Activated CD8-positive, alpha-beta T cell treated with anti-CD3 and anti-CD28 coated beads, Interleukin-2, amount 10 ng/mL, durations not matched to agents 7 days and 5 days (primary cell): ENCODE measurements around the gene KDM6B. TPM values are rescaled to one million over a fixed set of nuclear protein-coding genes. Genes with fewer than 3 reads are reported as not detected.

Source experiments
- ATAC-seq: fragments of 150-1000 bp; cut with Tn5 transposase; one replicate; pipeline ENCODE4 v1.10.0; 2021; ENCODE audit warnings: moderate library complexity
- CTCF ChIA-PET: fragments of 350-600 bp; sonication (Branson Sonifier 250); formaldehyde crosslinking; loops from one replicate; lab custom pipeline; 2021; ENCODE audit warnings: antibody characterized with exemption; lab: Charles Lee
- POLR2A ChIA-PET: fragments of 350-600 bp; sonication (Branson Sonifier 250); formaldehyde crosslinking; loops from one replicate; lab custom pipeline; 2021; ENCODE audit warnings: antibody characterized with exemption; lab: Charles Lee
- DNase-seq: peaks from one replicate; pipeline ENCODE4 v3.0.0-alpha.2; 2020
- H3K27ac Mint-ChIP-seq: one replicate; pipeline ENCODE4 v1.8.0; 2021; ENCODE audit warnings: mild to moderate bottlenecking, mixed read lengths
- H3K27me3 Mint-ChIP-seq: one replicate; pipeline ENCODE4 v1.8.0; 2021; ENCODE audit warnings: low read depth, mixed read lengths
- H3K36me3 Mint-ChIP-seq: one replicate; pipeline ENCODE4 v1.8.0; 2021; ENCODE audit warnings: low read depth, mixed read lengths
- H3K4me1 Mint-ChIP-seq: one replicate; pipeline ENCODE4 v1.8.0; 2021; ENCODE audit warnings: low read depth, mixed read lengths
- H3K4me3 Mint-ChIP-seq: one replicate; pipeline ENCODE4 v1.8.0; 2021; ENCODE audit warnings: mild to moderate bottlenecking, mixed read lengths
- H3K9me3 Mint-ChIP-seq: one replicate; pipeline ENCODE4 v1.8.0; 2022; ENCODE audit warnings: mixed read lengths; ENCODE audit not compliant: insufficient read depth
- total RNA-seq, 2 experiments: library from RNA; stranded (reverse); gene quantifications; one replicate each; pipeline ENCODE4 v1.2.3, GENCODE V29; 2021

KDM6B gene
- total RNA-seq, 2 experiments from 2014 or later, result 12.4 to 12.6 TPM

- DNase-seq (peak; percentile 83), ATAC-seq (peak; percentile 43)
- H3K4me1 Mint-ChIP-seq, result peaks cover 51% of the 10 kb centered on the region
- no peaks in the 10 kb centered on the region for H3K36me3 Mint-ChIP-seq
- H3K27ac Mint-ChIP-seq, result peak overlapping the region; percentile 99
- POLR2A ChIA-PET, result interaction anchor here (0.9 to 1.8 kb wide), 6 partner anchors 7 to 331 kb away, joined by 3 to 7 read pairs (median 4); partner anchors contain the start of gene NAA38
- no peaks in the 10 kb centered on the region for H3K9me3 Mint-ChIP-seq
- CTCF ChIA-PET, result interaction anchor here (1.0 to 5.3 kb wide), 2 partner anchors 8 to 9 kb away, joined by 4 to 50 read pairs; partner anchors contain the start of gene KDM6B
- H3K4me3 Mint-ChIP-seq, result peak overlapping the region; percentile 97
- no peaks in the 10 kb centered on the region for H3K27me3 Mint-ChIP-seq
These were observed 8.6 kb downstream of the KDM6B start for GRCh38 chr17:7842380-7843256.

- Mint-ChIP-seq H3K4me3 (peak overlapping the region; percentile 97), H3K36me3 (no peaks in the 10 kb centered on the region), H3K4me1 (peaks cover 49% of the 10 kb centered on the region), H3K27me3 (no peaks in the 10 kb centered on the region), H3K27ac (peak overlapping the region; percentile 99), H3K9me3 (no peaks in the 10 kb centered on the region)
- ATAC-seq (peak; percentile 1), DNase-seq (peak; percentile 58)
- ChIA-PET POLR2A (interaction anchor here (0.9 to 1.8 kb wide), 4 partner anchors 8 to 330 kb away, joined by 3 to 7 read pairs (median 4); no protein-coding TSS in a partner anchor), CTCF (interaction anchor here (5.3 kb wide), 1 partner anchor 9 kb away, joined by 50 read pairs; the partner anchor contains the start of gene KDM6B)
These were observed 9.2 kb downstream of the KDM6B start for GRCh38 chr17:7843257-7843535.

GRCh38 chr17:7843536-7844291 is 9.7 kb downstream of the KDM6B start:
- Mint-ChIP-seq H3K27ac (peak overlapping the region; percentile 99), H3K4me3 (peak overlapping the region; percentile 97), H3K4me1 (peaks cover 46% of the 10 kb centered on the region), H3K27me3 (no peaks in the 10 kb centered on the region), H3K36me3 (no peaks in the 10 kb centered on the region), H3K9me3 (no peaks in the 10 kb centered on the region)
- DNase-seq, result peak; percentile 87
- ChIA-PET CTCF (interaction anchor here (5.3 kb wide), 1 partner anchor 9 kb away, joined by 50 read pairs; the partner anchor contains the start of gene KDM6B), POLR2A (interaction anchor here (0.9 to 1.8 kb wide), 3 partner anchors 9 to 330 kb away, joined by 3 to 7 read pairs (median 4); no protein-coding TSS in a partner anchor)
- ATAC-seq, result peak; percentile 25

- Mint-ChIP-seq H3K4me3 (peak overlapping the region; percentile 97), H3K27ac (peak overlapping the region; percentile 99), H3K4me1 (peaks cover 38% of the 10 kb centered on the region), H3K27me3 (no peaks in the 10 kb centered on the region), H3K36me3 (peaks cover 1% of the 10 kb centered on the region), H3K9me3 (no peaks in the 10 kb centered on the region)
- CTCF ChIA-PET, result interaction anchor here (0.5 to 5.3 kb wide), 11 partner anchors 10 to 212 kb away, joined by 3 to 50 read pairs (median 7); partner anchors contain the start of genes CNTROB, CYB5D1, KDM6B and NAA38
- peak; percentile 91 for DNase-seq
- POLR2A ChIA-PET, result interaction anchor here (0.6 to 2.4 kb wide), 9 partner anchors 9 to 329 kb away, joined by 3 to 11 read pairs (median 3); partner anchors contain the start of genes NAA38 and RNF227
- peak; percentile 64 for ATAC-seq
These were observed 10.5 kb downstream of the KDM6B start for GRCh38 chr17:7844292-7845154.

- DNase-seq (no peak), ATAC-seq (no peak)
- Mint-ChIP-seq H3K36me3 (peaks cover 5% of the 10 kb centered on the region), H3K9me3 (no peaks in the 10 kb centered on the region), H3K4me1 (peaks cover 33% of the 10 kb centered on the region), H3K4me3 (peak overlapping the region; percentile 97), H3K27ac (peak overlapping the region; percentile 99), H3K27me3 (no peaks in the 10 kb centered on the region)
- ChIA-PET POLR2A (interaction anchor here (0.5 to 2.4 kb wide), 9 partner anchors 10 to 275 kb away, joined by 3 to 11 read pairs (median 3); partner anchors contain the start of genes NAA38 and RNF227), CTCF (interaction anchor here (1.0 to 5.3 kb wide), 10 partner anchors 10 to 144 kb away, joined by 3 to 50 read pairs (median 7); partner anchors contain the start of genes CNTROB, CYB5D1, KDM6B and NAA38)
These were observed 11.5 kb downstream of the KDM6B start for GRCh38 chr17:7845359-7846062.

GRCh38 chr17:7846063-7846735 is 12.2 kb downstream of the KDM6B start:
- no peak overlapping the region for H3K4me3 Mint-ChIP-seq
- DNase-seq (no peak), ATAC-seq (no peak)
- no peaks in the 10 kb centered on the region for H3K27me3 Mint-ChIP-seq
- peak overlapping the region; percentile 39 for H3K27ac Mint-ChIP-seq
- no peaks in the 10 kb centered on the region for H3K9me3 Mint-ChIP-seq
- ChIA-PET POLR2A (interaction anchor here (0.5 to 2.4 kb wide), 2 partner anchors 10 to 11 kb away, joined by 3 to 11 read pairs; partner anchors contain the start of gene NAA38), CTCF (interaction anchor here (1.6 to 5.3 kb wide), 3 partner anchors 12 to 21 kb away, joined by 7 to 50 read pairs (median 14); partner anchors contain the start of gene KDM6B)
- peaks cover 33% of the 10 kb centered on the region for H3K4me1 Mint-ChIP-seq
- H3K36me3 Mint-ChIP-seq, result peaks cover 5% of the 10 kb centered on the region

GRCh38 chr17:7846765-7847661 is 13.0 kb downstream of the KDM6B start:
- H3K4me3 Mint-ChIP-seq, result no peak overlapping the region
- ATAC-seq (no peak), DNase-seq (no peak)
- peaks cover 38% of the 10 kb centered on the region for H3K4me1 Mint-ChIP-seq
- H3K9me3 Mint-ChIP-seq, result no peaks in the 10 kb centered on the region
- H3K36me3 Mint-ChIP-seq, result peaks cover 6% of the 10 kb centered on the region
- ChIA-PET POLR2A (interaction anchor here (0.8 kb wide), 1 partner anchor 10 kb away, joined by 5 read pairs; no protein-coding TSS in a partner anchor), CTCF (interaction anchor here (5.3 kb wide), 1 partner anchor 13 kb away, joined by 50 read pairs; the partner anchor contains the start of gene KDM6B)
- H3K27ac Mint-ChIP-seq, result no peak overlapping the region
- no peaks in the 10 kb centered on the region for H3K27me3 Mint-ChIP-seq

- POLR2A ChIA-PET, result interaction anchor here (0.8 kb wide), 1 partner anchor 11 kb away, joined by 5 read pairs; no protein-coding TSS in a partner anchor
- Mint-ChIP-seq H3K4me1 (peaks cover 32% of the 10 kb centered on the region), H3K27ac (no peak overlapping the region), H3K36me3 (peaks cover 6% of the 10 kb centered on the region), H3K27me3 (no peaks in the 10 kb centered on the region), H3K4me3 (no peak overlapping the region), H3K9me3 (no peaks in the 10 kb centered on the region)
- DNase-seq (no peak), ATAC-seq (no peak)
- CTCF ChIA-PET, result no interaction called here
These were observed 14.1 kb downstream of the KDM6B start for GRCh38 chr17:7848131-7848579.

GRCh38 chr17:7848739-7849129 is 14.7 kb downstream of the KDM6B start:
- no peak overlapping the region for H3K4me3 Mint-ChIP-seq
- ChIA-PET POLR2A (no interaction called here), CTCF (interaction anchor here (1.0 to 1.1 kb wide), 2 partner anchors 8 to 11 kb away, joined by 3 read pairs; no protein-coding TSS in a partner anchor)
- peaks cover 32% of the 10 kb centered on the region for H3K4me1 Mint-ChIP-seq
- no peak for ATAC-seq
- H3K9me3 Mint-ChIP-seq, result no peaks in the 10 kb centered on the region
- no peak for DNase-seq
- peaks cover 6% of the 10 kb centered on the region for H3K36me3 Mint-ChIP-seq
- no peaks in the 10 kb centered on the region for H3K27me3 Mint-ChIP-seq
- no peak overlapping the region for H3K27ac Mint-ChIP-seq
